ENCODE results near the gene RGR.

GRCh38 chr10:84293574-84294016, 48.7 kb downstream of the RGR start:
- TF ChIP-seq EZH2 (IDR thresholded peaks at IDR 0.05; ENCODE audit: low read depth, unreplicated experiment) (no peak), REST (IDR thresholded peaks at IDR 0.05; ENCODE audit: unreplicated experiment) (no peak), CTCF (conservative IDR thresholded peaks at IDR 0.05; ENCODE audit: low read depth in 2 of 2) (no peak), EZH2phosphoT487 (IDR thresholded peaks at IDR 0.05; ENCODE audit: unreplicated experiment) (no peak), CREB1 (CRISPR knock-in tag; IDR thresholded peaks at IDR 0.05; ENCODE audit: low read depth) (no peak), POLR2AphosphoS5 (IDR thresholded peaks at IDR 0.05; ENCODE audit: low read depth) (no peak), STAT1 (IDR thresholded peaks at IDR 0.05; ENCODE audit: unreplicated experiment) (no peak), JUNB (IDR thresholded peaks at IDR 0.05; ENCODE audit: unreplicated experiment) (no peak), ETS1 (IDR thresholded peaks at IDR 0.05) (no peak), ZNF114 (CRISPR knock-in tag; IDR thresholded peaks at IDR 0.05) (no peak)
